GM12878 (cell line): ENCODE measurements around the gene PLEKHA7. TPM values are rescaled to one million over a fixed set of nuclear protein-coding genes. Genes with fewer than 3 reads are reported as not detected.
A peak's percentile ranks its signal among the peaks of the same experiment; 100 is the strongest.

ENCODE experiments used
- ATAC-seq: fragments of 200-7000 bp; cut with Tn5 transposase; 3 replicates; pipeline ENCODE4 v1.9.1; 2020; ENCODE audit warnings: mild to moderate bottlenecking, moderate library complexity
- BruUV-seq: library from RNA; stranded (reverse); fragments of 400-500 nt; replicated peaks from 2 replicates; lab custom pipeline; 2021; lab: Mats Ljungman, UMichigan
- CTCF ChIA-PET: fragments of 300-600 bp; sonication (Branson Sonifier 250); formaldehyde crosslinking; extraction: SDS; loops from one replicate; lab custom pipeline; 2021; ENCODE audit warnings: inconsistent platforms; lab: Yijun Ruan, JAX
- POLR2A ChIA-PET: fragments of 350-600 bp; formaldehyde crosslinking; extraction: SDS; loops from one replicate; lab custom pipeline; 2021; ENCODE audit warnings: inconsistent platforms; lab: Charles Lee
- RAD21 ChIA-PET: fragments of 300-600 bp; sonication (Branson Sonifier 250); formaldehyde crosslinking; loops from one replicate; lab custom pipeline; 2023; ENCODE audit warnings: antibody characterized with exemption; ENCODE audit not compliant: unreplicated experiment; lab: Charles Lee
- SMC1A ChIA-PET: fragments of 300-600 bp; sonication (Branson Sonifier 250); formaldehyde crosslinking; loops from one replicate; lab custom pipeline; 2023; ENCODE audit not compliant: unreplicated experiment, uncharacterized antibody; lab: Charles Lee
- DNase-seq: peaks from one replicate; pipeline ENCODE4 v3.0.0-alpha.2; 2011; ENCODE audit warnings: low read depth, low spot score
- FAIRE-seq: peaks from 3 replicates; lab custom pipeline; 2011; peaks lifted over from hg19 to GRCh38; lab: Jason Lieb, UNC
- H2AFZ ChIP-seq: 2 replicates; pipeline ENCODE4 v1.6.0; 2011; ENCODE audit warnings: low read depth, low read length, control low read depth; ENCODE audit not compliant: control insufficient read depth
- H3K27ac ChIP-seq: 2 replicates; pipeline ENCODE4 v1.5.1; 2011; ENCODE audit warnings: control low read depth; ENCODE audit not compliant: control insufficient read depth, insufficient read depth
- H3K27me3 ChIP-seq, 2 experiments: replicated peaks in 1 of 2; 2 replicates each; pipeline versions ENCODE4 v1.6.0 to v1.6.1; 2011; ENCODE audit warnings: low read length in 1 of 2; ENCODE audit not compliant: control insufficient read depth in 2 of 2, insufficient read depth in 2 of 2
- H3K36me3 ChIP-seq, 2 experiments: 2 replicates each; pipeline ENCODE4 v1.5.1; 2011; ENCODE audit warnings: low read length in 1 of 2; ENCODE audit not compliant: control insufficient read depth in 2 of 2, insufficient read depth in 2 of 2
- H3K4me1 ChIP-seq: 2 replicates; pipeline ENCODE4 v1.6.1; 2011; ENCODE audit warnings: mild to moderate bottlenecking, low read length, moderate library complexity, mixed read lengths; ENCODE audit not compliant: control insufficient read depth, insufficient read depth
- H3K4me2 ChIP-seq: 2 replicates; pipeline ENCODE4 v1.6.0; 2011; ENCODE audit warnings: control low read depth; ENCODE audit not compliant: control insufficient read depth, insufficient read depth
- H3K4me3 ChIP-seq: fragments of 200-600 bp; sonication (generic); 2 replicates; pipeline ENCODE4 v1.5.1; 2016
- H3K79me2 ChIP-seq: 2 replicates; pipeline ENCODE4 v1.6.0; 2011; ENCODE audit warnings: low read length; ENCODE audit not compliant: control insufficient read depth, insufficient read depth
- H3K9ac ChIP-seq: 2 replicates; pipeline ENCODE4 v1.8.0; 2011; ENCODE audit warnings: low read length, control low read depth, mixed read lengths; ENCODE audit not compliant: control insufficient read depth, insufficient read depth
- H3K9me3 ChIP-seq: replicated peaks from 3 replicates; pipeline ENCODE4 v1.5.1; 2011; ENCODE audit warnings: mild to moderate bottlenecking, low read length; ENCODE audit not compliant: control insufficient read depth, insufficient read depth
- H4K20me1 ChIP-seq: 2 replicates; pipeline ENCODE4 v1.6.0; 2011; ENCODE audit not compliant: control insufficient read depth, insufficient read depth
- CBX5 ChIP-seq: sonication (generic); IDR thresholded peaks from 2 replicates; pipeline ENCODE4 v1.6.1; 2016; ENCODE audit warnings: low read depth, moderate library complexity, mild to moderate bottlenecking, inconsistent platforms
- GATAD2B ChIP-seq: fragments of 450-650 bp; conservative IDR thresholded peaks from 2 replicates; pipeline ENCODE4 v1.6.1; 2017; ENCODE audit warnings: low read depth, mild to moderate bottlenecking, moderate library complexity
- PKNOX1 ChIP-seq: fragments of 450-650 bp; IDR thresholded peaks from 2 replicates; pipeline ENCODE4 v1.6.1; 2016; ENCODE audit warnings: mild to moderate bottlenecking
- RFX5 ChIP-seq: IDR thresholded peaks from 2 replicates; pipeline ENCODE4 v1.6.1; 2011; ENCODE audit warnings: low read depth, low read length, improper control_type of control experiment
- SPI1 ChIP-seq: IDR thresholded peaks from 2 replicates; pipeline ENCODE4 v1.6.1; 2011; ENCODE audit warnings: low read depth, mild to moderate bottlenecking, low read length, moderate library complexity, borderline replicate concordance; ENCODE audit not compliant: insufficient read depth
- ZBTB4 ChIP-seq: fragments of 450-650 bp; formaldehyde crosslinking; IDR thresholded peaks from 2 replicates; pipeline ENCODE4 v1.4.0; 2022; ENCODE audit warnings: mild to moderate bottlenecking, moderate library complexity
- WGBS: methylation state at CpG from one replicate; pipeline ENCODE4 v1.1.6; 2016; ENCODE audit warnings: low lambda C conversion rate; ENCODE audit not compliant: insufficient replicate concordance, insufficient coverage; ENCODE audit errors: missing lambda C conversion rate; 5-methylcytosine and 5-hydroxymethylcytosine counted together
- in situ Hi-C: fragments of 300-500 bp; cut with MboI; formaldehyde crosslinking; loops from 9 replicates; pipeline ENCODE4 v1.14.3; 2018; ENCODE audit warnings: mixed read lengths
- intact Hi-C: fragments of 100-400 bp; cut with micrococcal nuclease; formaldehyde crosslinking; loops from one replicate; pipeline ENCODE4 v1.14.2; 2022; ENCODE audit not compliant: unreplicated experiment
- polyA plus RNA-seq, 11 experiments: library from polyadenylated mRNA; depleted of rRNA in 4 of 11; unstranded in 6 of 11; stranded (reverse) in 5 of 11; fragments of >200 nt; fragmentation: Nextera tagmentation in 4 of 11; fragmentation: Illumina TruSeq in 1 of 11; extraction: Ambion mirVana in 4 of 11; extraction: Trizol in 1 of 11; gene quantifications; 1 replicate in 1 of 11; 2 replicates in 10 of 11; pipeline versions ENCODE4 v1.2.1 to v1.2.3, GENCODE V29; 2011 to 2016; ENCODE audit warnings: inconsistent platforms in 2 of 11, missing spikeins in 2 of 11, low read depth in 1 of 11
- total RNA-seq, 4 experiments: library from RNA; depleted of rRNA in 3 of 4; stranded (reverse); fragments of >200 nt in 3 of 4; fragmentation: Illumina TruSeq in 1 of 4; extraction: Trizol in 1 of 4; gene quantifications; 2 replicates each; pipeline versions ENCODE4 v1.2.1 to v1.2.3, GENCODE V29; 2013 to 2021

The PLEKHA7 gene
- total and polyA plus RNA-seq, 10 of the 15 experiments (the other 5 are each of a cell fraction or from before 2014, with no cell fraction given) = 0.45 to 5.3 (median 2.1) TPM

- H3K4me2 ChIP-seq = no peak overlapping the region
- DNase-seq (no peak), ATAC-seq (no peak), FAIRE-seq (no peak)
- in situ Hi-C loops = no loop called here
- WGBS = 34% methylated on average over 4 of the region's 4 CpGs
- no peaks in the 10 kb centered on the region; a peak in 1 of 4 replicates for H3K27me3 ChIP-seq
- no TSS peak for BruUV-seq
- H3K4me1 ChIP-seq = peaks cover 3% of the 10 kb centered on the region; the same call in 1 of the 2 replicates
- H3K9me3 ChIP-seq = no peaks in the 10 kb centered on the region
- POLR2A ChIA-PET = interaction anchor here (0.6 kb wide), 1 partner anchor 382 kb away, joined by 3 read pairs; no protein-coding TSS in a partner anchor
- no peak overlapping the region for H3K27ac ChIP-seq
- H3K4me3 ChIP-seq = no peak overlapping the region
- CTCF ChIA-PET = interaction anchor here (1.1 to 1.7 kb wide), 2 partner anchors 245 to 248 kb away, joined by 4 read pairs; no protein-coding TSS in a partner anchor
- TF ChIP-seq SPI1 (peak; percentile 63), PKNOX1 (no peak)
- H4K20me1 ChIP-seq = no peaks in the 10 kb centered on the region
- H2AFZ ChIP-seq = no peak overlapping the region
- SMC1A ChIA-PET = interaction anchor here (1.0 kb wide), 1 partner anchor 16 kb away, joined by 4 read pairs; no protein-coding TSS in a partner anchor
- H3K79me2 ChIP-seq = no peaks in the 10 kb centered on the region
- H3K36me3 ChIP-seq = no peaks in the 10 kb centered on the region
- H3K9ac ChIP-seq = no peak overlapping the region
- RAD21 ChIA-PET = no interaction called here
- intact Hi-C loops = no loop called here
These were observed 196.9 kb downstream of the PLEKHA7 start for GRCh38 chr11:16817351-16817750.

GRCh38 chr11:16816358-16817270, 197.6 kb downstream of the PLEKHA7 start:
- SMC1A ChIA-PET = interaction anchor here (1.4 kb wide), 2 partner anchors 114 to 121 kb away, joined by 4 read pairs; no protein-coding TSS in a partner anchor
- 70% methylated on average over 32 of the region's 32 CpGs for WGBS
- Histone ChIP-seq H3K9ac (no peak overlapping the region), H3K79me2 (no peaks in the 10 kb centered on the region), H3K36me3 (no peaks in the 10 kb centered on the region), H3K4me1 (peaks cover 3% of the 10 kb centered on the region; the same call in 1 of the 2 replicates), H3K4me3 (no peak overlapping the region), H3K27me3 (no peaks in the 10 kb centered on the region; a peak in 1 of 4 replicates), H3K4me2 (no peak overlapping the region), H2AFZ (no peak overlapping the region), H3K9me3 (no peaks in the 10 kb centered on the region), H3K27ac (no peak overlapping the region), H4K20me1 (no peaks in the 10 kb centered on the region)
- intact Hi-C loops = no loop called here
- ATAC-seq (no peak), FAIRE-seq (no peak), DNase-seq (no peak)
- POLR2A ChIA-PET = interaction anchor here (0.6 kb wide), 1 partner anchor 383 kb away, joined by 3 read pairs; no protein-coding TSS in a partner anchor
- TF ChIP-seq CBX5 (no peak), RFX5 (no peak), GATAD2B (no peak), ZBTB4 (CRISPR knock-in tag) (no peak)
- BruUV-seq = no TSS peak
- RAD21 ChIA-PET = interaction anchor here (0.9 to 1.8 kb wide), 2 partner anchors 9 to 130 kb away, joined by 4 read pairs; no protein-coding TSS in a partner anchor
- CTCF ChIA-PET = interaction anchor here (0.9 to 1.7 kb wide), 4 partner anchors 9 to 249 kb away, joined by 3 to 4 read pairs (median 4); no protein-coding TSS in a partner anchor
- in situ Hi-C loops = no loop called here
